H1 (cell line): ENCODE data around the gene DTNB. TPM values are rescaled to one million over a fixed set of nuclear protein-coding genes. Genes with fewer than 3 reads are reported as not detected.

ENCODE experiments used
- CTCF ChIA-PET: fragments of 300-600 bp; sonication (Branson Sonifier 250); formaldehyde crosslinking; loops from one replicate; lab custom pipeline; 2021; ENCODE audit not compliant: partially characterized antibody; lab: Charles Lee
- POLR2A ChIA-PET: fragments of 300-600 bp; sonication (Branson Sonifier 250); formaldehyde crosslinking; loops from one replicate; lab custom pipeline; 2021; ENCODE audit warnings: inconsistent platforms; ENCODE audit not compliant: partially characterized antibody; lab: Charles Lee
- DNase-seq, 2 experiments: peaks; one replicate each; pipeline versions ENCODE4 v3.0.0 to v3.0.0-alpha.2; 2010 to 2022; ENCODE audit warnings: low spot score in 2 of 2, low read depth in 1 of 2, mixed read lengths in 1 of 2
- FAIRE-seq: peaks from 2 replicates; lab custom pipeline; 2011; peaks lifted over from hg19 to GRCh38; lab: Jason Lieb, UNC
- H2AFZ ChIP-seq: 2 replicates; pipeline ENCODE4 v1.8.1; 2012; ENCODE audit warnings: low read length, inconsistent platforms
- H2AK5ac ChIP-seq: 2 replicates; pipeline ENCODE4 v1.6.1; 2013; ENCODE audit warnings: low read depth, low read length
- H2BK120ac ChIP-seq: replicated peaks from 2 replicates; pipeline ENCODE3; 2013; ENCODE audit warnings: low read depth, low read length, inconsistent platforms
- H2BK12ac ChIP-seq: 2 replicates; pipeline ENCODE4 v1.6.1; 2013; ENCODE audit warnings: low read depth, low read length
- H2BK15ac ChIP-seq: 2 replicates; pipeline ENCODE4 v1.6.1; 2013; ENCODE audit warnings: low read length
- H2BK20ac ChIP-seq: 2 replicates; pipeline ENCODE4 v1.6.1; 2013; ENCODE audit warnings: low read length
- H2BK5ac ChIP-seq: 2 replicates; pipeline ENCODE4 v1.6.1; 2013; ENCODE audit warnings: low read depth, low read length
- H3K14ac ChIP-seq: 2 replicates; pipeline ENCODE4 v1.6.1; 2013; ENCODE audit warnings: inconsistent platforms; ENCODE audit not compliant: insufficient read length
- H3K18ac ChIP-seq: 2 replicates; pipeline ENCODE4 v1.6.1; 2013; ENCODE audit warnings: low read length; ENCODE audit errors: extremely low read depth
- H3K23ac ChIP-seq: 2 replicates; pipeline ENCODE4 v1.6.1; 2013; ENCODE audit warnings: inconsistent platforms; ENCODE audit not compliant: insufficient read length
- H3K23me2 ChIP-seq: 2 replicates; pipeline ENCODE4 v1.6.1; 2013; ENCODE audit warnings: low read depth, low read length
- H3K27ac ChIP-seq: 2 replicates; pipeline ENCODE4 v1.6.1; 2011; ENCODE audit warnings: low read depth, low read length, inconsistent platforms
- H3K27me3 ChIP-seq, 4 experiments: replicated peaks in 1 of 4; 1 replicate in 1 of 4; 2 replicates in 3 of 4; pipeline versions ENCODE4 v1.6.1 to v1.8.1; 2011 to 2013; ENCODE audit warnings: low read length in 3 of 4, mild to moderate bottlenecking in 3 of 4, inconsistent platforms in 2 of 4, mixed read lengths in 2 of 4, moderate library complexity in 1 of 4; ENCODE audit not compliant: control insufficient read depth in 3 of 4, insufficient read depth in 3 of 4; ENCODE audit errors: extremely low read depth in 1 of 4
- H3K36me3 ChIP-seq, 4 experiments: 2 replicates each; pipeline versions ENCODE4 v1.6.1 to v1.8.1; 2011 to 2013; ENCODE audit warnings: mild to moderate bottlenecking in 4 of 4, low read length in 3 of 4, moderate library complexity in 2 of 4, control low read depth in 1 of 4, inconsistent platforms in 1 of 4; ENCODE audit not compliant: insufficient read depth in 4 of 4, control insufficient read depth in 2 of 4
- H3K4ac ChIP-seq: replicated peaks from 2 replicates; pipeline ENCODE3; 2013; ENCODE audit warnings: low read length, low read depth, mixed read lengths, inconsistent platforms; ENCODE audit not compliant: insufficient read length
- H3K4me1 ChIP-seq, 4 experiments: replicated peaks in 1 of 4; 1 replicate in 1 of 4; 2 replicates in 3 of 4; pipeline versions ENCODE4 v1.6.1 to v1.8.1; 2011 to 2013; ENCODE audit warnings: low read length in 3 of 4, inconsistent platforms in 2 of 4, mixed read lengths in 1 of 4; ENCODE audit not compliant: insufficient read depth in 4 of 4, control insufficient read depth in 3 of 4
- H3K4me2 ChIP-seq, 2 experiments: 2 replicates each; pipeline versions ENCODE4 v1.6.1 to v1.8.1; 2011 to 2013; ENCODE audit warnings: low read depth in 2 of 2, low read length in 2 of 2, control low read depth in 1 of 2, inconsistent platforms in 1 of 2, mild to moderate bottlenecking in 1 of 2; ENCODE audit not compliant: insufficient read depth in 1 of 2
- H3K4me3 ChIP-seq, 4 experiments: fragments of 200-600, 300-600 bp in 1 of 4; sonication (generic), shearing (Covaris generic), sonication (Bioruptor Twin) in 1 of 4; 2 replicates each; pipeline versions ENCODE4 v1.5.1 to v1.8.1; 2011 to 2016; ENCODE audit warnings: low read length in 4 of 4, low read depth in 3 of 4, control low read depth in 2 of 4, inconsistent platforms in 2 of 4, mild to moderate bottlenecking in 2 of 4, mixed read lengths in 1 of 4, moderate library complexity in 1 of 4; ENCODE audit not compliant: insufficient read depth in 2 of 4; ENCODE audit errors: extremely low read depth in 1 of 4
- H3K56ac ChIP-seq: replicated peaks from 2 replicates; pipeline ENCODE3; 2013; ENCODE audit warnings: low read depth, mild to moderate bottlenecking, mixed read lengths, low read length, inconsistent platforms; ENCODE audit not compliant: insufficient read length
- H3K79me1 ChIP-seq: 2 replicates; pipeline ENCODE4 v1.6.1; 2013; ENCODE audit warnings: low read depth, low read length, control low read depth
- H3K79me2 ChIP-seq, 2 experiments: 2 replicates each; pipeline versions ENCODE4 v1.6.1 to v1.8.1; 2012 to 2013; ENCODE audit warnings: low read length in 2 of 2, mild to moderate bottlenecking in 2 of 2, inconsistent platforms in 1 of 2; ENCODE audit not compliant: insufficient read depth in 2 of 2, control insufficient read depth in 1 of 2
- H3K9ac ChIP-seq, 4 experiments: replicated peaks in 1 of 4; 1 replicate in 1 of 4; 2 replicates in 3 of 4; pipeline versions ENCODE4 v1.6.1 to v1.8.1; 2011 to 2013; ENCODE audit warnings: low read depth in 3 of 4, low read length in 3 of 4, control low read depth in 2 of 4, mild to moderate bottlenecking in 2 of 4, moderate library complexity in 2 of 4, inconsistent platforms in 1 of 4; ENCODE audit errors: extremely low read depth in 1 of 4
- H3K9me3 ChIP-seq, 2 experiments: 2 replicates each; pipeline versions ENCODE4 v1.6.1 to v1.8.1; 2012 to 2013; ENCODE audit warnings: mild to moderate bottlenecking in 2 of 2, moderate library complexity in 2 of 2, control low read depth in 1 of 2, inconsistent platforms in 1 of 2, low read depth in 1 of 2, low read length in 1 of 2, mixed read lengths in 1 of 2; ENCODE audit not compliant: insufficient read depth in 2 of 2
- H4K20me1 ChIP-seq, 2 experiments: replicated peaks in 1 of 2; 2 replicates each; pipeline versions ENCODE3 to v1.8.1; 2011 to 2013; ENCODE audit warnings: inconsistent platforms in 2 of 2, low read length in 2 of 2, mild to moderate bottlenecking in 1 of 2; ENCODE audit not compliant: insufficient read depth in 2 of 2, control insufficient read depth in 1 of 2
- H4K5ac ChIP-seq: 2 replicates; pipeline ENCODE4 v1.6.1; 2013; ENCODE audit warnings: low read length, low read depth, mixed read lengths, inconsistent platforms; ENCODE audit not compliant: insufficient read length
- H4K8ac ChIP-seq: 2 replicates; pipeline ENCODE4 v1.8.0; 2013; ENCODE audit warnings: mild to moderate bottlenecking, moderate library complexity, low read length, inconsistent platforms; ENCODE audit not compliant: insufficient read depth; ENCODE audit errors: extremely low read depth
- H4K91ac ChIP-seq: replicated peaks from 2 replicates; pipeline ENCODE3; 2013; ENCODE audit warnings: low read length, mixed read lengths, inconsistent platforms; ENCODE audit not compliant: insufficient read length
- CBX5 ChIP-seq: fragments of 300-800, 300-1000 bp; sonication (generic); IDR thresholded peaks from 2 replicates; pipeline ENCODE4 v1.7.1; 2016; ENCODE audit warnings: antibody characterized with exemption, low read length, low read depth
- CHD2 ChIP-seq: IDR thresholded peaks from 2 replicates; pipeline ENCODE4 v1.6.1; 2012; ENCODE audit warnings: low read length, improper control_type of control experiment
- JUN ChIP-seq: IDR thresholded peaks from 2 replicates; pipeline ENCODE4 v1.6.1; 2011; ENCODE audit warnings: low read depth, mild to moderate bottlenecking, improper control_type of control experiment, low read length
- JUND ChIP-seq: IDR thresholded peaks from 2 replicates; pipeline ENCODE4 v1.6.1; 2011; ENCODE audit warnings: mild to moderate bottlenecking, improper control_type of control experiment, low read length
- KDM4A ChIP-seq: IDR thresholded peaks from one replicate; pipeline ENCODE4 v1.7.1; 2012; ENCODE audit warnings: low read depth, mild to moderate bottlenecking, moderate library complexity, low read length, inconsistent platforms; ENCODE audit not compliant: severe bottlenecking
- MAFK ChIP-seq: IDR thresholded peaks from 2 replicates; pipeline ENCODE4 v1.6.1; 2012; ENCODE audit warnings: low read depth, mild to moderate bottlenecking, improper control_type of control experiment, low read length
- RFX5 ChIP-seq: IDR thresholded peaks from 2 replicates; pipeline ENCODE4 v1.6.1; 2011; ENCODE audit warnings: low read depth, low read length, improper control_type of control experiment, borderline replicate concordance
- RXRA ChIP-seq: IDR thresholded peaks from 2 replicates; pipeline ENCODE4 v1.6.1; 2011; ENCODE audit warnings: low read depth, mild to moderate bottlenecking, low read length, moderate library complexity; ENCODE audit not compliant: insufficient read depth
- SIRT6 ChIP-seq: IDR thresholded peaks from one replicate; pipeline ENCODE4 v1.7.1; 2012; ENCODE audit warnings: low read length, inconsistent platforms
- TBP ChIP-seq: IDR thresholded peaks from 2 replicates; pipeline ENCODE4 v1.6.1; 2011; ENCODE audit warnings: low read depth, low read length, improper control_type of control experiment
- TEAD4 ChIP-seq: IDR thresholded peaks from 2 replicates; pipeline ENCODE4 v1.6.1; 2012; ENCODE audit warnings: low read depth, low read length, inconsistent platforms, mixed read lengths
- ZNF274 ChIP-seq: IDR thresholded peaks from 2 replicates; pipeline ENCODE4 v1.7.0; 2012; ENCODE audit warnings: low read length, borderline replicate concordance; ENCODE audit errors: extremely low read depth
- WGBS, 2 experiments: shearing (Covaris generic) in 1 of 2; methylation state at CpG; one replicate each; pipeline versions ENCODE4 v1.1.6 to v1.1.7; 2013 to 2015; ENCODE audit warnings: low lambda C conversion rate in 2 of 2, mixed read lengths in 2 of 2, inconsistent platforms in 1 of 2, low coverage in 1 of 2, missing lambda C conversion rate in 1 of 2; ENCODE audit not compliant: insufficient replicate concordance in 2 of 2, insufficient coverage in 1 of 2, insufficient read length in 1 of 2; ENCODE audit errors: extremely low coverage in 1 of 2, missing lambda C conversion rate in 1 of 2; 5-methylcytosine and 5-hydroxymethylcytosine counted together
- polyA plus RNA-seq, 7 experiments: library from polyadenylated mRNA; depleted of rRNA in 3 of 7; stranded (reverse) in 5 of 7; unstranded in 2 of 7; fragments of >200 nt in 5 of 7; fragments of 200-250 nt in 2 of 7; gene quantifications; 1 replicate in 5 of 7; 2 replicates in 1 of 7; 4 replicates in 1 of 7; pipeline versions ENCODE4 v1.2.1 to v1.2.3, GENCODE V29; 2011 to 2013; ENCODE audit warnings: missing spikeins in 2 of 7, mixed read lengths in 2 of 7
- total RNA-seq: library from RNA; stranded (reverse); fragmentation: NEBNext Ultra II Directional; extraction: Animal tissue kit (Norgen Biotek cat#: 25700); gene quantifications from 2 replicates; pipeline ENCODE4 v1.2.1, GENCODE V29; 2021
- TF ChIP-seq, protein P1 (sequence below): IDR thresholded peaks from 2 replicates; pipeline ENCODE4 v1.6.1; 2012; ENCODE audit warnings: low read length, inconsistent platforms

The DTNB gene
- total and polyA plus RNA-seq, 2 of the 8 experiments (the other 6 are each of a cell fraction or from before 2014, with no cell fraction given), result 39.6 to 49.5 TPM

GRCh38 chr2:25369439-25369838 is 303.9 kb downstream of the DTNB start:
- H3K56ac ChIP-seq, result no peak overlapping the region
- H2BK15ac ChIP-seq, result no peak overlapping the region
- H2BK20ac ChIP-seq, result 0 out of 2 replicates have a peak overlapping the region, but pooled peaks have one; percentile 21
- H3K4ac ChIP-seq, result no peak overlapping the region
- no peaks in the 10 kb centered on the region for H3K23me2 ChIP-seq
- H3K9ac ChIP-seq, result no peak overlapping the region
- H4K91ac ChIP-seq, result no peak overlapping the region
- H3K9me3 ChIP-seq, result no peaks in the 10 kb centered on the region
- H3K14ac ChIP-seq, result no peak overlapping the region
- peaks cover 0 to 10% (median 8%) of the 10 kb centered on the region in 4 experiments; a peak in 4 of 7 replicates for H3K27me3 ChIP-seq
- no peaks in the 10 kb centered on the region for H3K36me3 ChIP-seq
- FAIRE-seq (no peak), DNase-seq (no peak)
- no peaks in the 10 kb centered on the region for H3K79me1 ChIP-seq
- H3K18ac ChIP-seq, result no peak overlapping the region
- no peak overlapping the region for H2AFZ ChIP-seq
- H2BK5ac ChIP-seq, result no peak overlapping the region
- ChIA-PET POLR2A (interaction anchor here (1.0 kb wide), 2 partner anchors 10 to 13 kb away, joined by 3 to 4 read pairs; no protein-coding TSS in a partner anchor), CTCF (interaction anchor here (1.7 kb wide), 1 partner anchor 26 kb away, joined by 5 read pairs; no protein-coding TSS in a partner anchor)
- 77% methylated on average over 4 of the region's 4 CpGs; no CpG with 5 or more reads in 1 of the 2 experiments for WGBS, 2 experiments
- no peak overlapping the region for H3K4me2 ChIP-seq
- no peak overlapping the region for H3K23ac ChIP-seq
- no peaks in the 10 kb centered on the region for H4K20me1 ChIP-seq
- peaks cover 0 to 8% (median under 1%) of the 10 kb centered on the region in 4 experiments; a peak in 2 of 7 replicates for H3K4me1 ChIP-seq
- no peak overlapping the region for H2BK12ac ChIP-seq
- no peak overlapping the region for H4K8ac ChIP-seq
- no peak overlapping the region for H3K27ac ChIP-seq
- H2AK5ac ChIP-seq, result no peak overlapping the region
- H3K4me3 ChIP-seq, result no peak overlapping the region
- no peak overlapping the region for H2BK120ac ChIP-seq
- no peak overlapping the region for H4K5ac ChIP-seq
- H3K79me2 ChIP-seq, result no peaks in the 10 kb centered on the region
- TF ChIP-seq SIRT6 (no peak), TBP (no peak), CHD2 (no peak), CBX5 (no peak), RFX5 (no peak), MAFK (no peak), TEAD4 (no peak), KDM4A (no peak), JUND (no peak), ZNF274 (no peak), RXRA (no peak), JUN (no peak)
- TF ChIP-seq, protein P1, sequence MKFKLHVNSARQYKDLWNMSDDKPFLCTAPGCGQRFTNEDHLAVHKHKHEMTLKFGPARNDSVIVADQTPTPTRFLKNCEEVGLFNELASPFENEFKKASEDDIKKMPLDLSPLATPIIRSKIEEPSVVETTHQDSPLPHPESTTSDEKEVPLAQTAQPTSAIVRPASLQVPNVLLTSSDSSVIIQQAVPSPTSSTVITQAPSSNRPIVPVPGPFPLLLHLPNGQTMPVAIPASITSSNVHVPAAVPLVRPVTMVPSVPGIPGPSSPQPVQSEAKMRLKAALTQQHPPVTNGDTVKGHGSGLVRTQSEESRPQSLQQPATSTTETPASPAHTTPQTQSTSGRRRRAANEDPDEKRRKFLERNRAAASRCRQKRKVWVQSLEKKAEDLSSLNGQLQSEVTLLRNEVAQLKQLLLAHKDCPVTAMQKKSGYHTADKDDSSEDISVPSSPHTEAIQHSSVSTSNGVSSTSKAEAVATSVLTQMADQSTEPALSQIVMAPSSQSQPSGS, result no peak
